Left kidney (tissue), 2 donors: ENCODE data around the gene MYO1F. TPM values are rescaled to one million over a fixed set of nuclear protein-coding genes. Genes with fewer than 3 reads are reported as not detected.
"Not testable (repeated sequence)": the region's sequence is repeated elsewhere in the genome, so short reads cannot be mapped to it uniquely, and the experiment has no call there.

Source experiments
- DNase-seq: peaks from one replicate; pipeline ENCODE4 v3.0.0-alpha.2; 2013
- polyA plus RNA-seq: library from polyadenylated mRNA; unstranded; fragments of 120-200 nt; gene quantifications from one replicate; pipeline ENCODE4 v1.2.1, GENCODE V29; 2013; ENCODE audit not compliant: insufficient read length

MYO1F gene
- polyA plus RNA-seq, 1 donor = 10.8 TPM

GRCh38 chr19:8517551-8518442, 59.4 kb downstream of the MYO1F start:
- no peak for DNase-seq

GRCh38 chr19:8515317-8515716, 61.9 kb downstream of the MYO1F start:
- no peak for DNase-seq

- DNase-seq = not testable (repeated sequence)
These were observed 62.7 kb downstream of the MYO1F start for GRCh38 chr19:8514505-8515009.

- peak; percentile 94 for DNase-seq
These were observed 63.3 kb downstream of the MYO1F start, which contains the start of gene ZNF414 for GRCh38 chr19:8513687-8514504. Gene ZNF414, minus strand, starts transcription at chr19:8514167. Its CDS starts 121 bp downstream, at chr19:8514046.

GRCh38 chr19:8513036-8513686, 64.1 kb downstream of the MYO1F start:
- DNase-seq = no peak

- no peak for DNase-seq
These were observed 64.9 kb downstream of the MYO1F start for GRCh38 chr19:8512115-8512967.

- DNase-seq = no peak
These were observed 65.6 kb downstream of the MYO1F start for GRCh38 chr19:8511573-8512101.

GRCh38 chr19:8510589-8511115, 66.6 kb downstream of the MYO1F start:
- no peak for DNase-seq

- no peak for DNase-seq
These were observed 70.8 kb downstream of the MYO1F start for GRCh38 chr19:8506402-8506957.

- DNase-seq = peak; percentile 84
These were observed 71.4 kb downstream of the MYO1F start for GRCh38 chr19:8505680-8506401.

- no peak for DNase-seq
These were observed 72.3 kb downstream of the MYO1F start for GRCh38 chr19:8504919-8505318.

GRCh38 chr19:8504171-8504570, 73.1 kb downstream of the MYO1F start:
- no peak for DNase-seq

GRCh38 chr19:8503510-8503909, 73.7 kb downstream of the MYO1F start:
- DNase-seq = no peak

GRCh38 chr19:8501981-8502380, 75.3 kb downstream of the MYO1F start:
- DNase-seq = no peak

GRCh38 chr19:8501516-8501915, 75.7 kb downstream of the MYO1F start:
- no peak for DNase-seq

- DNase-seq = no peak
These were observed 77.1 kb downstream of the MYO1F start for GRCh38 chr19:8500158-8500557.

GRCh38 chr19:8499048-8499833, 78.0 kb downstream of the MYO1F start:
- no peak for DNase-seq

- DNase-seq = no peak
These were observed 78.9 kb downstream of the MYO1F start for GRCh38 chr19:8498295-8498694.

- DNase-seq = no peak
These were observed 83.1 kb downstream of the MYO1F start for GRCh38 chr19:8494158-8494557.
